Lung microvascular endothelial cell (primary cell): ENCODE measurements around the gene UVRAG. TPM values are rescaled to one million over a fixed set of nuclear protein-coding genes. Genes with fewer than 3 reads are reported as not detected.
A peak's percentile ranks its signal among the peaks of the same experiment; 100 is the strongest.

Experiments used
- DNase-seq, 2 donors: peaks; one replicate each; pipeline versions ENCODE4 v3.0.0 to v3.0.0-alpha.2; 2010; ENCODE audit warnings: low read depth in 2 of 2
- total RNA-seq: library from RNA; depleted of rRNA; stranded (reverse); fragments of >200 nt; gene quantifications from 2 replicates; pipeline ENCODE4 v1.2.1, GENCODE V29; 2014

The UVRAG gene
- total RNA-seq, 1 donor from 2014 or later = 60.7 TPM

DNA sequence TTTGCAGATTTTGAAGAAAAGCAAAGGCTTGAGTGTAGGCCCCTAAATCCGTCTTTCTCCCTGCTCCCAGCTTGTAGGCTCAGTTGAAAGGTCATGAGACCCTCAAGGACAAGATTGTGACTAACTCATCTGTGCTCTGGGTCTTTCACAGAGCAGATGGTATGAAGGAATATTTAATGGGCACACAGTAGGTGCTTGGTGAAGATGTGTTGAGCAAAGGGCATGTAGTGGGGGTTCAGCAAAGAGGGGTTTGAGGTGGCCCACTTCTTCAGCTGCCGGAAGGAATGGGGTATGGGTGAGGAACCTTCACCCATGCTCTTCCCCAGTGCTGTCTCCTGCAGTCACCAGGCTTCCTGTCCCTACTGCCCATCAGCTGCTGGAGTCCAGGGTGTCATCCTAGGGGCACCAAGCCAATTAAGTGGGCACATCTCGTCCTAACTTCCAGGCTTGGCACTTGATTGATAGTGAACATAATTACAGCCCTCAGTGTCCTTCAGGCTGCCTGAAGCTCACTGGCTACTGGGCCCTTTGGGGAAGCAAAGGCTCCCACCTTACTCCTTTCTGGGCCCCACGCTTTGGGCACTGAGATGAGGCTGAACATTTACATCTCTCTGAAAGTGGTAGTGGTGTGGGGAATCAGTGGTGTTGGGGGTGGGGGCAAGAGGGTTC lies 31.5 kb upstream of the UVRAG start:
- DNase-seq = no peak

DNA sequence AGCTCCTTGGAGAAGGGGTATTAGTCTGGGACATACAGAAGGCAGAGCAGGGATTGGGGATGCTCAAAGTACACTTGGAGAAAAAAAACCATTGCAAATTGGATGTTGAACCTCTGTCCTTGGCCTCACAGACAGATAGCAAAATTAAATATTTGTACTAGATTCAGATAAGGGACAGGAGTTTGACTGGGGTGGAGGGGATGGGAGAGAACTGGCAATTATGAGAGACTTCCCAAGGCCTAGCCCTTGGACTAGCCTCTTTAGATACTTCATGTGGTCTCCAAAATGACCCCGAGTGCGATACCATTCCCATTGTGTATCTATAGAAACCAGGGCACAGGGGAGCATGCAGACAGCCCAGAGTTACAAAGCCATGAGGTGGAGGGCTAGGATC lies 30.9 kb upstream of the UVRAG start:
- DNase-seq = no peak

DNA sequence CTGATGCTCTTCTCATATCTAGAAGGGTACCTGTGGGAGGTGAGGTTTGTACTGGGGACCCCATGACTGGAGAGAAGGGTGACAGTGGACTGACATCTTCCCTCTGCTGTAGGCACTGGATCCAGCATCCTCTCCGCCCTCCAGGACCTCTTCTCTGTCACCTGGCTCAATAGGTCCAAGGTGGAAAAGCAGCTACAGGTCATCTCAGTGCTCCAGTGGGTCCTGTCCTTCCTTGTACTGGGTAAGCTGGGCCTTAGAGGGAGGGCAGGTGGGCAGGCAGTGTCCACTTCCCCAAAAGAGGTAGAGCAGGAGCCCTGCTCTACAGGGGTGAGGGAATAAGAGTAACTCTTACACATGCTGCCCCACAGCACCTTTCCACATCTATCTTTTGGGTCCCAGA lies 30.5 kb upstream of the UVRAG start:
- no peak for DNase-seq

DNA sequence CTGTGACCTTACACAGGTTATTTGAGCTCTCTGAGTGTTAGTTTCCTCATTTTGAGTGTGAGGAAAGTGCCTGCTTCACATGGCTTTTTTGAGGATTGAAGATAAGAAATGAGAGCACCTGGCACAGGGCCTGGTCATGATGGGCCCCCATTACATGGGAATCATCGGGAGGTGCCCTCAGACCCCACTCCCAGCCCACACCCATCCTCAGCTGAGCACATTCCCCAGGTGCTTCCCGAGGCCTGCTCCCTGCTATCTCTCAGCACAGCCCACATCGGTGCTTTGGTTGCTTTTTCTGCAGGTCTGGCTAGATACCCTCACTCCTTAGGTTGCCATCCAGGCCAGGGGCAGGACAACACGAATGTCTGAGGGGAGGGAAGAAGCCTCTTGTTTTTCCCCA lies 29.8 kb upstream of the UVRAG start:
- no peak for DNase-seq

DNA sequence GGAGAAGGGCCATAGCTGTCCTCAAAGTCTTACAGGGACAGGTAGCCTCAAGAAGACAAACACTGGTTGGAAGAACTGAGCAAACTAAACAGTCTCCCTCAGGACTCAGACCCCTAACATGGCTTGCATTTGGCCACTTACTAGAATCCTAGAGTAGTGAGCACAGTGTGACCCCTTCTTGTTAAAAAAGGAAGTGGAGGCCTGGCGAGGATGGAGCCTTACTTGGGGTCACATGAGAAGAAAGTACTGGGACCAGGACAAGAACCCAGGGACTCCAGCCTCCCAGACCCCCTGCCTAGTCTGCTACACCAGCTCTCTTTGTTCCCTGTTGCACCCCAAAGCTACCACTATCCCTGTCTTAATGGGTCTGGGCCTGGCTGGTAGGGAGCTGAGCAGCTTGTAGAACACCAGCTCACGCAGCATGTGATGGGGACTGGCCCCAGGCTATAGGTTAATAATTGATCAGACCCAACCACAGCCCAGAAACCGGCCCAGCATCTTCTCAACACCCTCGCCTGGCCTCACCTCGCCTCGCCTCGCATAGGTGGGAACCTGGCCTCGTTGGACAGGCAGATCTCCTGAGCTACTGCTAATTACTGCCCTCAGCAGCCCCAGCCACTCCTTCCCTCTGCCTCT lies 28.8 kb upstream of the UVRAG start:
- no peak for DNase-seq

DNA sequence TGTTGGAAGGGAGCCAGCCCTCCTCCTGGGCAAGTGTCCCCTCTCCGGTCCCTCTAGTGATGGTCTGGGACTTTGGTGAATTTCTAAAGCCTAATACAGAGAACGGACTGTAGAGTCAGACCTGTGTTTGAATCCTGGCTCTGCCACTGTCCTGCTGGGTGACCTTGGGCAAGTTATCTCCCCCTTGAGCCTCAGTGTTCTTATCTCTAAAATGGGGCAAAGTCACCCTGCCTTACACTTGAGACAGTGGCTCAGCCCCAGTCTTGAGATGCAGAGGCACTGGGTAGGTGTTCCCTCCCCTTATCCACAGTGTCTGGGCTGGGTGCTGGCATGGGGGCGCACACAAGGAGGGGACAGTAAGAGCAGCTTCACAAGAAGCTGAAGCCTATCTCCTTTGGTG lies 25.5 kb upstream of the UVRAG start:
- DNase-seq = no peak

DNA sequence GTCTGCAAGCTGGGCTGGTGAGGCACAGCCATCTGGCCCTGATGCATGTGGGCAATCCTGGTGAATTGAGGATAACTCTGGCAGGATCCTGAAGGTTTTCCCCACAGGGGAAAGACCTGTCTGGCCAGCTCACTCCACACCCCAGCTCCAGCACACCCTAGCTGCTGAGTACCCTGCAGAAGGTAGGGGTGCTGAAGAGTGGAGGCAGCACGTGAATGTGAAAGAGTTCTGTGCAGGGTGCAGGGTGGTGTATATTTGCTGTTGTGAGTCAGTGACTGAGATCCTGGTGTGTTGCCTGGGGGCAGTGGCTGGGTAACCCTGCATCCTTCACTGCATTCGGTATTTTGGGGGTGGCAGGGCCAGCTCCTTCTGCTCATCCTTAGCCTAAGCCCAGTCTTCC lies 24.0 kb upstream of the UVRAG start:
- no peak for DNase-seq

DNA sequence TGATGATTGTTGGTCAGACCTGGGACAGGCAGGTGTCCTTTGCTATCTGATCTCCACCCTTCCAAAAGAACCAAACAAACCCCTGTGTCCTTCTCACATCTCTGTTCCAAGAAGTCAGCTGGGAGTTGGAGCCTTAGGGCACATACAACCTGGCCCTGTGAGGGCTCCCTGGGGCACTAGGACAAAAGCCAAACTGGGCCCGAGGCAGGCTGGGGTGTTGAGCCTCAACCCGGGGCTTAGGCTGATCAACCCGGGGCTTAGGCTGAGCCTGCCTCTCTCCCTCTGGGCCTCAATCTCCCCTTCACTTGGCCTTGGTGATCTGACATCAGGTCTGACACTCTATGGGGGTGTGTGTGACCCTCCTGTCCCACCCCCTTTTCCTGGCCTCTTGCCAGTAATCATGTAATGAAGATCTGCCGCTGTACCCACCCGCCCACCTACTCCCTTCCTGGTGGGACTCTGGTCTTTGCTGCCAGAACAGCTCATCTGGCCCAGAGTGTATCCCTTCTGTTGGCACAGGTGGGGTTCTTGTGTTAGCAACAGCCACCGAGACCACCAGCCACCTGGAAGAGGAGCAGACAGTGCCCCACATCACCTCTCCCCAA lies 22.8 kb upstream of the UVRAG start:
- no peak for DNase-seq

DNA sequence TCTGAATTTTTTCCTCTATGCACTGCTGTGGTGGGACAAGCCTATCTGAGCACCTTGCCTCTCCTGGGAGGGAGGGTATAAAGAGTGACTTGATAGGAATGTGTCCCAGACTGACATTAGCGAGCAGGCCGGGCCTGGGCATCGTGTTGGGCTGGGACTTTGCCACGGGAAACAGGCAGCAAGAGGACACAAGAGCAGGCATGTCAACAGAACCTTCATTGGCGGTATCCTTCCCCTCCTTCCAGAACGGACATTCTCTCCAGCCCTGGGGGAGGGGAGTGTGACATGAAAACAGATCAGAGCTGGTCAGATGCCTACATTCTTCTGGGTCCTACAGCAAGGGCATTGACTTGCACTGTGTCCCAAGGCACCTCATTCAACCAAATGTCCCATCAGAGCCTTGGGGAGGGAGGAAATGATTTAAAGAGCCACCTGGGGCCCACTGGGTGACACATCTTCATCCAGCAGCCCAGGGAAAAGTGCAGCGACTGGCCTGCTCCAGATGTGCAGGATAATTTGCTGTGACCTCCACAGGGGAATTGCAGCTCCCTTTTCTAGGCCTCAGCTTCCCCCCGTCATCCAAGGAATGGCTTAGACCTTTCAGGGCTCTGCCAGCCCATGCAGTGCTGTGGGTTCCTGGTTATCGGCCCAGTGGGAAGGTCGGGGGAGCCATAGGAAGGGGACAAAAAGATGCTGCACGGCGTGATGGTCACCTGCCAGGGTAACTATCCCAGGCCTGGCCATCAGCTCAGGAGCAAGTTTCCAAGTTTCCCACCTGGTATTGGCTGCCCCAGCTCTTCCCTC lies 21.8 kb upstream of the UVRAG start:
- DNase-seq = no peak

DNA sequence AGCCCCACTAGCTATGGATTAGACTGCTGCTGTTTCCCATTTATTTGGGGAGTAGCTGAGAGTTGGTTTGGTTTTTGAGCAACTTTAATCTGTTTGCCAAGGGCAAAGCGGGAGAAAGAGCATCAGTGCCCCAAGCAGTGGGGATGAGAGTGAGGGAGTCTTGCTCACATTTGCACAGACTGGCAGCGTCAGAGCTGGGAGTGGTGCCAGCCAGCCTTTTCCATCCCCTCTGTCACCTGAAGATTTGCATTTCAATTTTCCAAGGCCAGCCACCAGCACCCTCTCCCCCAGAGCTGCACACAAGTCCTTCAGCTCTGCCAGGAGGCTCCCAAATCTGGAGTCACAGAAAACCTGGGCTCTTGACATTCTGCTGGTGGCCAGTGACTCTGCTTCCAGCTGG lies 21.0 kb upstream of the UVRAG start:
- DNase-seq = no peak

DNA sequence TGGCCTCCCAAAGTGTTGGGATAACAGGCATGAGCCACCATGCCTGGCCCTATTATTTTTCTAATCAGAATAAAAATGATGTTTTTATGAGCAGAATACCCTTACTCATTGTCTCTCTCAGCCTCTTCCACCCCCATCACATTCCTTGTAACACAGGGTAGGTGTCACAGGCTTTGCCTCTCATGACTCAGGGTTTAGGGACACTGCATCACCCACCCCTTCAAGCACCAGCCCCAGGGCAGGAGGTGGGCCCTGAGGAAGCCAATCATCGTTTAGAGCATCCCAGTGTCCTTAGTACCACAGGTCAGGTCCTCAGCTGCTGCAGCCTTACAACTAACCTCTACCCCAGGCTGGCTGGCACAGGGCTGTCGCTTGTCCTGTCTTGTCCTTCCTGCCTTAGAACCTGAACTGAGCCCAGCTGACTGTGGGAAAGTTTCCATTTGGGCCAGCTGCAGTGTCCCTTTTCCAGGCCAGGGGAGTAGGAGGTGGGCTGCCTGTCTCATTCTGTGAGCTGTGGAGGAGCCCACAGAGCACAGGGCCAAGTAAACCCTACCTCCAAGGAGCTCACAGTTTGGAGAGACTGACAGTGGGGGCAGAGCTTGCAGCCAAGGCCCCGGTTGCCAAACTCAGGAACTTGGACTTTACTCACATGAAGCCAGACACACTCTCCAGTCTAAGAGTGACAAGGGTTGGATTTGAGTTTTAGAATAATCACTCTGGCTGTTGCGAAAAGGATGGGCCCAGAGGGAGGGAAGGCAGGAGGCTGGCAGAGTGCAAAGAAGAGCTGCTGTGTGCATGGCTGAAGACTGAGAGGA lies 19.5 kb upstream of the UVRAG start:
- DNase-seq = no peak

DNA sequence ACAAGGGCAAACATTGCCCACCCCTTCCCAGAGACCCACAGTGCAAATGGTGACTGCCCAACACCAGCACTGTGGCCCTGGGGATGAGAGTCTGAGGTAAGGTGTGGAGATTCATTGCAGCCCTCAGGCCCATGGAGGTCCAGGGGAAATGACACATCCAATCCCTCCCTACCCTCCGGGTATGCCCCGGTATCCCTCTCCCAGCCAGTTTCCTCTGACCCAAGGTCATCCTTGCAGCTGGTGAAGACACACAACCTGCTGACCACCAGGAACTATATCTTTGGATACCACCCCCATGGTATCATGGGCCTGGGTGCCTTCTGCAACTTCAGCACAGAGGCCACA lies 18.9 kb upstream of the UVRAG start:
- DNase-seq = peak in 1 of 2 donors; percentile 28

DNA sequence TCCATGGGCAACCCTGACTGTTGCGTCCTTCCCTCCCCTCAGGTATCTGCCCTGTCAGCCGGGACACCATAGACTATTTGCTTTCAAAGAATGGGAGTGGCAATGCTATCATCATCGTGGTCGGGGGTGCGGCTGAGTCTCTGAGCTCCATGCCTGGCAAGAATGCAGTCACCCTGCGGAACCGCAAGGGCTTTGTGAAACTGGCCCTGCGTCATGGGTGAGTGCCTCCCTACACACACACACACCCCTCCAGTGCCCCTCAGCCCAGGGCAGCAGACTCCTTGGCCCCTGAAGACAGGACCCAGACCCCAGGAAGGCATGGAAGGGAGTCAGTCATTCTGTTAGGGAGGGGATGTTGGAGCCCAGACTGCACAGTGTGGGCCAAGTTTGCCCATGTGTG lies 17.9 kb upstream of the UVRAG start:
- no peak for DNase-seq

DNA sequence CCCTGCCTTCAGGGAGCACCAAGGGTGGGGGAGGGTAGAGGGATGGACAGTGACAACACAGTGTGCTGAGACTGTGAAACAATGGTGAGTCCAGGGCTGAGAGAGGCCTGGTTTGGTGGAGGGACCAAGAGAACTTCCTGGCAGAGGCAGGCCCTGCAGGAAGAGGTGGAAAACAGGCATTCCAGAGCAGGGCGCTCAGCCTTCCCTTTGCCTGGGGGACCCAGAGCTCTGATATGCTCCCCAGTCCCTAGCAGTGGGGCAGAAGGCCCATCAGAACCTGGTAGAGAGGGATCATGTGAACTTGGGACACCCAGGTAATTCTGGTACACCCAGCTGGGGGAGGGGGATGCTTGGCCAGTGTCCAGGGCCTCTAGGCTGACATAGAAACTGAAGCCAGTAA lies 17.2 kb upstream of the UVRAG start:
- peak; percentile 12 to 19 for DNase-seq

DNA sequence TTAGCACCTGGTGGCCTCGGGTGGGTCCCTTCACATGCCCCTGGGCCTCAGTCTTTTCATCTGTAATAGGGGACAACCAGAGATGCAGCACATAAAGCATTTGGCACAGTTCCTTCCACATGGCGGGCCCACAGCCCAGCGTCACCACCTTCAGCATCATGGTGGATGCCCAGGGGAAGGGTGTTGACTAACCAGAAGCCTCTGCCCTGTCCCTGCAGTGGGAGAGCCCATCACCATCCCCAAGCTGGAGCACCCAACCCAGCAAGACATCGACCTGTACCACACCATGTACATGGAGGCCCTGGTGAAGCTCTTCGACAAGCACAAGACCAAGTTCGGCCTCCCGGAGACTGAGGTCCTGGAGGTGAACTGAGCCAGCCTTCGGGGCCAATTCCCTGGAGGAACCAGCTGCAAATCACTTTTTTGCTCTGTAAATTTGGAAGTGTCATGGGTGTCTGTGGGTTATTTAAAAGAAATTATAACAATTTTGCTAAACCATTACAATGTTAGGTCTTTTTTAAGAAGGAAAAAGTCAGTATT lies 14.8 kb upstream of the UVRAG start:
- DNase-seq = no peak

DNA sequence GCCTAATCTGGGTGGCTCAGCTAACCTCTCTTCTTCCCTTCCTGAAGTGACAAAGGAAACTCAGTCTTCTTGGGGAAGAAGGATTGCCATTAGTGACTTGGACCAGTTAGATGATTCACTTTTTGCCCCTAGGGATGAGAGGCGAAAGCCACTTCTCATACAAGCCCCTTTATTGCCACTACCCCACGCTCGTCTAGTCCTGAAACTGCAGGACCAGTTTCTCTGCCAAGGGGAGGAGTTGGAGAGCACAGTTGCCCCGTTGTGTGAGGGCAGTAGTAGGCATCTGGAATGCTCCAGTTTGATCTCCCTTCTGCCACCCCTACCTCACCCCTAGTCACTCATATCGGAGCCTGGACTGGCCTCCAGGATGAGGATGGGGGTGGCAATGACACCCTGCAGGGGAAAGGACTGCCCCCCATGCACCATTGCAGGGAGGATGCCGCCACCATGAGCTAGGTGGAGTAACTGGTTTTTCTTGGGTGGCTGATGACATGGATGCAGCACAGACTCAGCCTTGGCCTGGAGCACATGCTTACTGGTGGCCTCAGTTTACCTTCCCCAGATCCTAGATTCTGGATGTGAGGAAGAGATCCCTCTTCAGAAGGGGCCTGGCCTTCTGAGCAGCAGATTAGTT lies 14.2 kb upstream of the UVRAG start:
- DNase-seq = no peak

DNA sequence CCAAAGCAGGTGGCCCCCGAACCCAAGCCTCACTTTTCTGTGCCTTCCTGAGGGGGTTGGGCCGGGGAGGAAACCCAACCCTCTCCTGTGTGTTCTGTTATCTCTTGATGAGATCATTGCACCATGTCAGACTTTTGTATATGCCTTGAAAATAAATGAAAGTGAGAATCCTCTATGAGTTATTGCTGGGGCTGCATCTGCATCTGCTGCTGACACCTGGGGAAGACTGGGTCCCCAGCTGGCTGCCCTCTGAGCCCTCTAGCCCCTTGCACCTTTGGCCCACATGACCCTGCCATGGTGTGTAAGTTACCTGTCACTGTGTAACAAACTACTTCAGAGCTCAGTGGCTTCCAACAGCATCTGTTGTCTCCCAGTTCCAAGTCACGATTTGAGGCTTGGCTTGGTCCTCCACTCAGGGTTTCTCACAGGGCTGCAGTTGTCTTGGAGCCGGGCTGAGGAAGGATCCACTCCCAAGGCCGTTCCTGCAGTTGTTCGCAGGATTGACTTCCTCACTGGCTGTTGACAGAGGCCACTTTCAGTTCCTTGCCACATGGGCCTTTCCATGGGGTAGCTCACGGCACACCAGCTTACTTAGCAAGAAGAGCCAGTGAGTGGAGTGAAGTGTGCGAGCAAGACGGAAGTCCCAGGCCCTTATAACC lies 13.5 kb upstream of the UVRAG start:
- DNase-seq = no peak

DNA sequence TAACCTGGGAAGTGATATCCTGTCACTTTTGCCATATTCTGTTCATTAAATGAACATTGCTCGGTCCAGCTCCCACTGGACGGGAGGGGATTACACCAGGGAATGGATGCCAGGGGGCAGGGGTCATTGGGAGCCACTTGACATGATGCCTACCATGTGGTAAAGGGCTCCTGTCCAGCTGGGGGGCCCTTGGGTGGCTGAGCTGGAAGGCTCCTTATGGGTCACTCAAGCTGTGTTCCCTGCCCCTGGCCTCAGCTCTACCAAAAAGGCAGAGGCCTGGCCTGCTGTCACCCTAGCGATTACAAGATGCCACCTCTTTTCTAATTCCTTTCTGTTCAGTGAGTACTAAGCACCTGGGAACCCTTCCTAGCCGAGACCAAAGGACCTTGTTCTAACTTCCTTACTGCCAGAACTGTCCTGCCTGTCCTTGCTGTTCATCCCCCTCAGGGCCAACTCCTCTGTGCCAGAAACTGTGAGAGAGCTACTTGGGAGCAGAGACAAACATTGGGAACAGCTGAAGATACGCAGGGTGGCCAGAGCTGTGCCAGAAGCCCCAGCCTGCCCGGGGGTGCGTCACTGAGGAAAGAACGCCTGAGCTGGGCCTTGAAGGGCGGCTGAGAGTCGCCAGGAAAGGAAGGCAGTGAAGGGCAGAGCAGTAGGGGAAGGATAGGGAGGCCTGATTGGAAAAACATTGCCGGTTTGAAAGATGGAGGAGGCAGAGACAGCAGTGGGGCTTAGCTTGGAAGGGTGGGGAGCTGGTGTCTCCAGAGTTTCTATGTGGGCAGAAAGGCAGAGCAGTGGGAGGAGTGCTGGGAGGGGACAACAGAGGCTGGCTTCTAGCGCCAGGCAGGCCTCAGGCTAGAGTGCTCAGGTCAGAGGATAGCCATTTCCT lies 12.7 kb upstream of the UVRAG start:
- no peak for DNase-seq
